ELF-1 (cell line): Measurements from ENCODE around the gene UACA.
"Not testable (repeated sequence)": the region's sequence is repeated elsewhere in the genome, so short reads cannot be mapped to it uniquely, and the experiment has no call there.

ENCODE experiments used
- DNase-seq: peaks from one replicate; pipeline ENCODE4 v3.0.0-alpha.2; 2016; ENCODE audit warnings: low read depth, low spot score

The UACA gene

DNA sequence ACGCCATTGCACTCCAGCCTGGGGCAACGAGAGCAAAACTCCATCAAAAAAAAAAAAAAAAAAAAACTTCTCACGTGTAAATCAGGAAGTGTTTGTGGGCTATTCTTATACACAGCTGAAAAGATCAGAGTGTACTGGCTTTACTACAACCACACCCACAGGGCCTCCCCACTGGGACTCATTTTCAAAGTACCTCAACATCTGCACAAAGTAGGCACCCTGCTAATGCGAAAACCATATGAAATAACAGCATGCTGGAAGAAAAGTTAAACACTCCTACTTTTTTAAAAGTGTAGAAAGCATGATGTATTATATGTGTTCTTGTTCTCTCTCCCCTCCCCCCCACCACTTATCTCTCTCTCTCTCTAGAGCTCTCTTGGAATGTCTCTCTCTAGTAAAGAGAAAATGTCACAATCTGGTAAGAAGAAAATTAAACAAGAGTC is 11.1 kb downstream of the UACA start:
- no peak for DNase-seq

DNA sequence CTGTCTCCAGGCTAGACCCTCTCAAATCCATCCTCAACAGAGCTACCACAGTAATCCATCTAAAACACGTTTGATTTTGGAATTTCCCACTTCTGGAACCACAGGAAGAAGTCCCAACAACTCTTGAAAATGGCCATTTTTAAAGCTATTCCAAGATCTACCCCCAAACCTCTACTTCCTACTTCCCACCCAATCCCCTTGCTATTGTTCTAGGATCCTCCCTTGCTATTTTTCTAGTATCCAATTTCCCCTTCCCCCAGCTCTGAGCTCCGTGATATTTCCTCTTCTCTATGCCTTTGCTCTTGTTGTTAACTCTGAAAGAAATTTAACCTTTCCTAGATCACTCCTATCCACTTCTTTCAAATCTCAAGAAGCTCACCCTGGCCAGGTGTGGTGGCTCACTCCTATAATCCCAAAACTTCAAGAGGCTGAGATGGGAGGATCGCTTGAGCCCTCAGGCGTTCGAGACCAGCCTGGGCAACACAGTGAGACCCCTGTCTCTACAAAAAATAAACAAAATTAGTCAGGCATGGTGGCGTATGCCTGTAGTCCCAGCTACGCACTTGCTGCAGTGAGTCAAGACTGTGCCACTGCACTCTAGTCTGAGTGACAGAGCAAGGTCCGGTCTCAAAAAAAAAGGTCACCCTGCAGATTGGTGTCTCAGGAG is 13.0 kb downstream of the UACA start:
- DNase-seq, result no peak

DNA sequence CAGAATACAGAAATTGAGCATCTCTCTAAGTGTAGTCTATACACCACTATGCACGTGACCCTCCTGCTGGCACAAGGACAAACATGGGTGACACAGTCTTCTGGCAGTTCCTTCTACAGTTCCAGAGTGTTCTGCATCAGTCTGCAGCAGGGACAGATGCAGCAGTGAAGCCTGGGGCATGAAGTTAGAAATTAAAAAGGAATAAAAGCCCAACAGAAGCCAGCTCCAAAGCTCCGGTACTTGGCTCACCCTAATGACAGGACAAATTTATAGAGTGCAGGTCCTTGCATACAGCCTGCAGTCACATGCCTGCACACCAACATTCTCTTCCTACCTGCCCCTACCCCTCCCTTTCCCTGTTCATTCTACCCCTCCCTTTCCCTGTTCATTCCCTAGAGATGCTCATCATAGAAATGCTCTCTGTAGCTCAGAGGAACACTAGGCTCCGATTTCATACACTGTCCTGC is 15.0 kb downstream of the UACA start:
- DNase-seq, result no peak

- not testable (repeated sequence) for DNase-seq
Observed at GRCh38 chr15:70746598-70746997, 16.8 kb downstream of the UACA start.

DNA sequence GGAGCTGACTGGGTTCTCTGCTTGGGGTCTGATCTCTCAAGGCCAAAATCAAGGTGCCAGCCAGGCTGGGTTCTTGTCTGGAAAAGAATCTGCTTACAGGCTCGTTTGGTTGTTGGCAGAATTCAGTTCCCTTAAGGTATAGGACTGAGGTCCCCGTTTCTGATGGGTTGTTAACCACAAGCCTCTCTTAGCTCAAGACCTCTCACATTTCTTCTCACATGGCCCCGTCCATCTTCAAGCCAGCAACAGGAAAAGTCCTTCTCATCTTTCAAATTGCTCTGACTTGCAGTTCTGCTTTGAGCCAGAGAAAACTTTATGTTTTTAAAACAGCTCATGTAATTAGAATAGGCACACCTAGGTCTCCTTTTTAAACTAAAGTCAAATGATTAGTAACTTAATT is 20.4 kb downstream of the UACA start:
- no peak for DNase-seq

- DNase-seq, result no peak
Observed at GRCh38 chr15:70741677-70742293, 21.6 kb downstream of the UACA start.

DNA sequence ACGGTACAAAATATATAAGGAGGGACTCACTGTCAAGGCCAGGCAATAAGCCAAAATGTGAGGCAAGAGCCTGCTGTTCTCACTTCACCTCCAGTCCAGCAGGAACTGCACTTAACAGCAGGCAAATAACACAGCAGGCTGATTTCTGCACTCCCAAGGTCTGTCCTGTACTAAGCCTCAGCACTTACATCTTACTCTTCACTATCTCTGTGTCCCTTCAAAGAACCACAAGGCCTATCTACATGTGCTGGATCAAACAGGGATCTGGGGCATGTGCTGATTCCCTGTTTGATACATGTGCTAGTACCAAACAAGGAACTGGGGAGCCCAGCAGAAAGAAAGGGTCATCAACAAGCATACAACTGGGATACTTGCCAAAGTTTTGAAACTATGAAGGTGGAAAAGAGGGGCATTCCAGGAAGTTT is 22.2 kb downstream of the UACA start:
- no peak for DNase-seq

DNA sequence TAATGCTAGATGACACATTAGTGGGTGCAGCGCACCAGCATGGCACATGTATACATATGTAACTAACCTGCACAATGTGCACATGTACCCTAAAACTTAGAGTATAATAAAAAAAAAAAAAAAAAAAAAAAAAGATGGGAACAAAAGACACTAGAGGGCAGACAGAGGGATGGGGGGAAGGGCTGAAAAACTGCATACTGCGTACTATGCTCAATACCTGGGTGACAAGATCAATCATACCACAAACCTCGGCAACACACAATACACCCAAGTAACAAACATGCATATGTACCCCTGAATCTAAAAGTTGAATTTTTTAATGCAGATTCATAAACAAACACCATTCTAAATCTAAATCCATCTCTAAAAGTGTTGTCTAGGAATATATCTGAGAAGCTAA is 28.3 kb downstream of the UACA start:
- not testable (repeated sequence) for DNase-seq

DNA sequence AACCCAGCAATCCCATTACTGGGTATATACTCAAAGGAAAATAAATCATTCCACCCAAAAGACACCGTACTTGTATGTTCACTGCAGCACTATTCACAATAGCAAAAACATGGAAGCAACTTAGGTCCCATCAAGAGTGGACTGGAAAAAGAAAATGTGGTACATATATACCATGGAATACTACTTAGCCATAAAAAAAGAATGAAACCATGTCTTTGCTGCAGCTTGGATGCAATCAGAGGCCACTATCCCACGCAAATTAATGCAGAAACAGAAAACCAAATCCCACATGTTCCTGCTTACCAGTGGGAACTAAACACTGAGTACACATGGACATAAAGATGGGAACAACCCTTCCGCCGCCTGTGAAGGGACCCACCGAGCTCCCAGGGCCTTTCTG is 34.2 kb downstream of the UACA start:
- no peak for DNase-seq

GRCh38 chr15:70726753-70727152 is 36.6 kb downstream of the UACA start:
- DNase-seq, result no peak

DNA sequence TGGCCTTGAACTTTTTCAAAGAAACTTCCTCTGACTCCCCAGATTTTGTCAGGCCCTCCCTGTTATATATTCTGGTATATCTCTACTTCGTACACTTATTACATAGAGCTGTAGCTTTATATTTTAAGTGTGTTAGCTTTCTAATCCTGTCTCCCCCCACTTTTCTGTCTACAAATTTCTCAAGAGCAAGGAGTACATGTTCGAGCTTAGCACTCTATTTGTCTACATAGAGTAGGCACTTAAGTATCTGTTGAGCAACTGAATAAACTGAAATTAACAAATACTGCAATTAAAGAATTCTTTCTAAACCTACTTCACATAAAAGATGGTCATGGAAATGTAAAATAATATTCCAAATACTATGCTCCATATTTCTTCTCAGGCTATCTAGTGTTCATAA is 39.4 kb downstream of the UACA start:
- DNase-seq, result no peak

DNA sequence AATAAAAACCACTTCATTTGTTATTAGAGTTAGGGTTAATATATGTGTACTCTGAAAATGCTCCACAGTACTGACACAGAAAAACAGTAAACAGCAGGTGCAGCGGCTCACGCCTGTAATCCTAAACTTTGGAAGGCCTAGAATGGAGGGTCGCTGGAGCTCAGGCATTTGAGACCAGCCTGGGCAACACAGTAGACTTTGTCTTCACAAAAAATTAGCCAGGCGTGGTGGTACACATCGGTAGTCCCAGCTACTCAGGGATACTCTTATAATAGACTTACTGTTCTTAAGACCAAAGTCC is 40.3 kb downstream of the UACA start:
- no peak for DNase-seq

- DNase-seq, result no peak
Observed at GRCh38 chr15:70722266-70723121, 40.9 kb downstream of the UACA start.

DNA sequence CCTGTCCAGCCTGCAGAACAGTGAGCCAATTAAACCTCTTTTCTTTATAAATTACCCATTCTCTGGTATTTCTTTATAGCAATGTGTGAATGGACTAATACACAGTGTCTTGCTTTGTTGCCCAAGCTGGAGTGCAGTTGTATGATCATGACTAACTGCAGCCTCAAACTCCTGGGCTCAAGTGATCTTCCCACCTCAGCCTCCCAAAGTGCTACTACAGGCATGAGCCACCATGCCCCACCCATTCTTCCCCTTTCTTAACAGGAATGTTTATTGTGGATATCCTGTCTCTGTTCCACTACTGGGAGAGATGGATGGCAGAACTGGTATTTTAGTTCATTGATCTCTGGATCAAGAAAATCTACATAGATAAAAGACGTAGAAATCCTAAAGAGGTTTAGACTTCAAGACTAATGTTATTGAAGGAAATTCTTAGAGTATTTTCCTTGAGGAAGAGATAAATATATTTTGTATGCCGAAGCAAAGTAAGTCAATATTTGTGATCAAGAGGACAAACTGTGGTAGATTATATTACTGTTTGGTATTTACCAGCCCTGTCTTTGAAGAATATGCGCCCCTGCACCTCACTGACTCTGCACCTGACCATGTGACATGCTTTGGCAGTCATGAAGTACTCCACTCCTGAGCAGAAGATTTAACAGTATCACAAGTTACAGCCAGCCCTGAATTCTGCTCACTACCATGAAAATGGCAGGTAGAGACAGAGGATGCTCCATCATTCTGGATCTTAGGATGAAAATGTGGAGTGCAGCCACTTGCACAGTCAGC is 42.9 kb downstream of the UACA start:
- no peak for DNase-seq

DNA sequence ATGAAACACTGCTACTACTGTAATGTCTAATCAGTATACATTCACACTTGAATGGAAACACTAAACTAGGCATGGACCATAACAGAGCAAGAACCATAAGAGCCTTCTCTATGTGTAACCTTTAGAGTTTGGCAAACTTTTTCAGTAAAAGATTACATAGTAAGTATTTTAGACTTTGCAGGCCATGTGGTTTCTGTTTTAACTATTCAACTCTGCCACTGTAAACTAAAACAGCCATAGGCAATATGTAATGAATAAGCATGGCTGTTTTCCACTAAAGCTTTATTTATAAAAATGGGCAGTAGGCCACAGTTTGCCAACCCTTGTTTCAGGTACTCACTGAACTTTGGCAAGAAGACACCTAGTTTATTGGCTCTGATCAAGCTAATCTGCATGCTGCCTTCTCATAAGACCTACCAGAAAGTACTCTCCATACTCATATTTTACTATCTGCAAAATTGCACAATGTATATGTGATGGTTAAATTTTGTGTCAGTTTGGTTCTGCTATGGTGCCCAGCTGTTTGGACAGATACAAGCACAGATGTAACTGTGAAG is 46.0 kb downstream of the UACA start:
- no peak for DNase-seq

DNA sequence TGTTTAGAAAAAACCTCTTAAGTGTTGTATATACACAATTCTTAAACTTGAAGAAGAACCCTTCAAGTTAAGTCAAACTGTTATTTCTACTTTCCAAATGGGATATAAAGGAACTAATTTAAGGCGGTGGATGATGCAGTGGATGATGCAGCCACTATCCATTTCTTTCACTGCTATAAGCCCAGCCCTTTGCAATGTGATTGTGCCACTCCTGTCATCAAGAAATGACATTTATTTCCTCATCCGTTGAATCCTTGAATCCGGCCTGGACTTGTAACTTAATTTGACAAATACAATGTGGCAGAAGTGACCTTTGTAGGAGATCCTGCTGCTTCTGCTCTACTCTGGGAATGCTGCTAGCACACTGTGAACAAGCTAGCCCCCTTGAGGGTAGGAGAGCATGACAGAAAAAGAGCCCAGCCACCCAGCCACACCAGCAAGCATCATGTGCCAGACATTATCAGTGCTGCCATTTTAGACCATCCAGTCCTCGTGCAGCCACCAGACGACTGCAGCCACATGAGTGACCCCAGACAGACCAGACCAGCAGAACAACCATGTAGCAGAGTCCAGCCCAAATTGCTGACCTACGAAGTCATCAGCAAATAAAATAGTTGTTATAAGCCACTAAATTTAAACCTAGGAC is 47.4 kb downstream of the UACA start:
- peak; percentile 75 for DNase-seq

DNA sequence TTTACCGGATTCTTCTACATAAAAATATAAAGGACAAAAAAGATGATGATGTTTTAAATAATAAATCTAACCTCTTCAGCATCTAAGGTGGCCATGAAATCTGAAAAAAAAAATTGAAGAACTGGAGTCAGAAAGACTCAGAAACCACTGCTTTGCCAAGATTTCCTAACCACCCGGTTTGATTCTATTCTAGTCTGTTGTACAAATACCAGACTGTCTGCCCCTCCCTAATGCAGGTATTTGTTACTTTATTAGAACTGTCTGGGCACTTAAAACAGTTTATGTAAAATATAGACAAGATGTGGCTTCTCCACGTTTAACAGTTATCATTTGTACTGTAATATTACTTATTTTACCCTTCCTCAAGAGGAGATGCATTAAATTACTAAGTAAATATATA is 48.8 kb downstream of the UACA start:
- DNase-seq, result no peak

- DNase-seq, result no peak
Observed at GRCh38 chr15:70714015-70714414, 49.3 kb downstream of the UACA start.

DNA sequence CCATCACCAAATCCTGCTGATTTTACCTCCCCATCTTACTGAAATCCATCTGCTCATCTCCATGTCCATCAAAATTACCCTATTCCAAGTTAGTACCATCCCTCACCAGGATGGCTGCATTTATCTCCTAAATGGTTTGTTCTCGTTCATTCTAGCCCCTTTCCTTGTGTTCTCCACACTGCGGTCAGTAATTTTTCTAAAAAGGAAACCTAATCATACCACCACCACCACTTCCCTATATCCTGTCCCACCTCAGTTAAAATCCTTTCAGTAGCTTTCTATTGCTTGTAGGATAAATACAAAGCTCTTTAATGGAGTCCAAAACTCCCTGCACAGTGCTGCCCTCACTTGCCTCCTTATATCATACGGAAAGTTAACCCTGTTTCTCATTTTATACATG is 51.1 kb downstream of the UACA start:
- no peak for DNase-seq

- DNase-seq, result peak; percentile 55
Observed at GRCh38 chr15:70710714-70711113, 52.6 kb downstream of the UACA start.

DNA sequence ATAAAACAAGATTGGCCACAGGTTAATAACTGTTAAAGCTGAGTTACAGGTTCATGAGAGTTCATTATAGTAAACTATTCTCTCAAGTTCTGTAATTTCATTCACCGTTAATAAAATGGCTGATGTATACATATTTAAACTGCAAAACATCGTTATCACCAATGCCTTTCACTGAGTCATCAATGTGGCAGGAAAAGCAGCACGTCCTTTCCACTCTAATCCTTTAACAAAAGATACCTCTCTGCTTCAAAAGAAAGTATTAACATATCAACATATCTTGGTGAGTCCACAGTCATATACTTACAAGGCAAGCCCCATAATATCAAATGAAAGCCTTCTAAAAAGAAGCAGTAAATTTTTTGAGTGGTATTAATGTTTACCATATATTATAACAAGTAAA is 54.5 kb downstream of the UACA start:
- no peak for DNase-seq
